ENCODE data around the gene FOXP1. TPM values are rescaled to one million over a fixed set of nuclear protein-coding genes. Genes with fewer than 3 reads are reported as not detected.

The FOXP1 gene
- total and polyA plus RNA-seq, 2 of the 13 experiments (the other 11 are each of a cell fraction or from before 2014, with no cell fraction given), result 40.4 to 59.0 TPM

- TF ChIP-seq ZBTB25 (CRISPR knock-in tag; IDR thresholded peaks at IDR 0.05) (no peak), GATA4 (IDR thresholded peaks at IDR 0.05; ENCODE audit: borderline replicate concordance, low read depth) (no peak), GZF1 (CRISPR knock-in tag; IDR thresholded peaks at IDR 0.05) (no peak), IRF2 (CRISPR knock-in tag; IDR thresholded peaks at IDR 0.05) (no peak), PATZ1 (CRISPR knock-in tag; IDR thresholded peaks at IDR 0.05) (peak; percentile 11; the same call in 1 of the 2 replicates), HNRNPLL (IDR thresholded peaks at IDR 0.05; ENCODE audit: low read depth, low read length, poor library complexity, severe bottlenecking) (peak; percentile 83), MED1 (CRISPR knock-in tag; IDR thresholded peaks at IDR 0.05) (0 out of 2 replicates have a peak, but pooled peaks have one; percentile 9), ASH2L (IDR thresholded peaks at IDR 0.05; ENCODE audit: insufficient read length, low read depth, low read length) (peak; percentile 60), ZSCAN9 (CRISPR knock-in tag; IDR thresholded peaks at IDR 0.05; ENCODE audit: borderline replicate concordance) (peak; percentile 56; the same call in 1 of the 2 replicates), KAT7 (CRISPR knock-in tag; IDR thresholded peaks at IDR 0.05; ENCODE audit: borderline replicate concordance) (no peak), ARID4A (CRISPR knock-in tag; IDR thresholded peaks at IDR 0.05; ENCODE audit: borderline replicate concordance) (peak; percentile 29; the same call in 1 of the 2 replicates), ZGPAT (CRISPR knock-in tag; IDR thresholded peaks at IDR 0.05) (0 out of 2 replicates have a peak, but pooled peaks have one; percentile 18), POLR2G (IDR thresholded peaks at IDR 0.05; ENCODE audit: low read depth, low read length) (peak; percentile 30; the same call in 1 of the 2 replicates), SOX13 (IDR thresholded peaks at IDR 0.05) (no peak), SOX13 (CRISPR knock-in tag; conservative IDR thresholded peaks at IDR 0.05 in 1 of 2, IDR thresholded peaks at IDR 0.05 in 1 of 2) (peak in 1 of 2 experiments; percentile 11; a peak in 1 of 4 replicates), SNRNP70 (IDR thresholded peaks at IDR 0.05; ENCODE audit: low read depth, low read length) (no peak), ZNF605 (CRISPR knock-in tag; IDR thresholded peaks at IDR 0.05) (0 out of 2 replicates have a peak, but pooled peaks have one; percentile 54)
Observed at GRCh38 chr3:71064956-71065763, 518.4 kb downstream of the FOXP1 start (continued).
